NCI-H2171 (cell line): ENCODE results near the gene CHAF1A.

ENCODE experiments used
- DNase-seq: peaks from one replicate; lab custom pipeline; 2025; lab: John Stamatoyannopoulos, UW

CHAF1A gene

DNA sequence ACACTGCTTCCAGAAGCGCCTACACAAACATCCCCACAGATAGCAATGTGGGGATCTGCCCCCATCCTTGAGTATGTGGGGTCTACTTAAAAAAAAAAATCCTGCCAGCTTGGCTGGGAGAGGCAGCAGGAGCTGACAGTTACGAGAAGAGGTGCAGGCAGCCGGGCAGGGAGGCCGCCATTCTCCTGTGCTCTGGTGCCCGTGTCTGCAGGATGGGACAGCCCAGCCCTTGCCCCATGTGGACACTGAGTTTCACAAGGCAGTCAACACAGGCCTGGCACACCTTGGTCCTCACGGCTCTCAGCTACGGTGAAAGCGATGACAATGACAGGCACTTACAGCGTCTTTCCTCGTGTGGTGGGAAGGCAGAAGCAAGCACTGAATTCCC is 35.1 kb upstream of the CHAF1A start:
- DNase-seq = no peak

DNA sequence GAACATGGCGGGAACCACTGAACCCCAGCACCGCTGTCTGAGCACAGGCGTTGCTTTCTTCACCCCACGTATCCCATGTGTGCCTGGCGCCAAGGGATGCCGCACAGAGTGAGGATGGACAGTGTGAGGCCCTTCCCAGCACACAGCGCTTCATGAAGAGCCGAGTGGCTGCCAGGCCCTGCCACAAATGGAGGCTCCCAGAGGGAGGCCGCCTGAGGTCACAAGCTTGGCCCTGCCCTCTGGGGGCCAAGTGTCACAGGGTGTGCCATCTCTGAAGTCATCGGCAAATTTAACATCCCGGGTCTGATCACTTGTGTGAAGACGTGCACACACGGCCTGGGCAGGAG is 34.7 kb upstream of the CHAF1A start:
- DNase-seq = no peak

DNA sequence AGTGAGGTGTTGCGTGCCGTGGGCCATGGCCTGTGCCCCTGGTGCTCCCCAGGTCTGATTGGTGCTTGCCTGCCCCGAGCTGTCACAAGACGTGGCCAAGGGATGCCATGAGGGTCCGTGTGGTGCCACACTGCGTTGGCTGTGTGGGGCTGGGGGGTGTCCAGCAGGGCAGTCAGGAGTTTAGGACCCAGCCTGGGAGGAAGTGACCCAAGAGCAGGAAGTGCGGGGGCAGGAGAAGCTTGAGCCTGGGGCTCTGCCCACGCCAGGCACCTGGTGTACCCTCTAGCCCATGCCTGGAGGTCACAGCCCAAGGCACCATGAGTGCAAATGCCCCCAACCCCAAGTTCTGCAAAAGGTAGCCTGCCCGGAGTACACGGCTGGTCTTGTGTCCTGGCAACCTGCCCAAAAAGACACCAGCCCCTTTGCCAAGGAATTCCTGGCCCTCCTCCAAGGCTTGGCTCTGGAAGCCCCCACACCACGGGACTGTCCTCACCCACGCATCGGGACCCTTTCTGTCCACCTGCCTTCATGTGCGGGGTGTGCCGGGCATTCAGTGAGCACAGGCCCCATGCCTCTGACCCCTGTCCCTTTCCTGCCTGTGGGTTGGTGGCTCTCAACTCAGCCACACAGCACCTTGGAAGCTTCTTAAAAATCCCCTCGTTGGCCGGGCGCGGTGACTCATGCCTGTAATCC is 34.2 kb upstream of the CHAF1A start:
- no peak for DNase-seq

DNA sequence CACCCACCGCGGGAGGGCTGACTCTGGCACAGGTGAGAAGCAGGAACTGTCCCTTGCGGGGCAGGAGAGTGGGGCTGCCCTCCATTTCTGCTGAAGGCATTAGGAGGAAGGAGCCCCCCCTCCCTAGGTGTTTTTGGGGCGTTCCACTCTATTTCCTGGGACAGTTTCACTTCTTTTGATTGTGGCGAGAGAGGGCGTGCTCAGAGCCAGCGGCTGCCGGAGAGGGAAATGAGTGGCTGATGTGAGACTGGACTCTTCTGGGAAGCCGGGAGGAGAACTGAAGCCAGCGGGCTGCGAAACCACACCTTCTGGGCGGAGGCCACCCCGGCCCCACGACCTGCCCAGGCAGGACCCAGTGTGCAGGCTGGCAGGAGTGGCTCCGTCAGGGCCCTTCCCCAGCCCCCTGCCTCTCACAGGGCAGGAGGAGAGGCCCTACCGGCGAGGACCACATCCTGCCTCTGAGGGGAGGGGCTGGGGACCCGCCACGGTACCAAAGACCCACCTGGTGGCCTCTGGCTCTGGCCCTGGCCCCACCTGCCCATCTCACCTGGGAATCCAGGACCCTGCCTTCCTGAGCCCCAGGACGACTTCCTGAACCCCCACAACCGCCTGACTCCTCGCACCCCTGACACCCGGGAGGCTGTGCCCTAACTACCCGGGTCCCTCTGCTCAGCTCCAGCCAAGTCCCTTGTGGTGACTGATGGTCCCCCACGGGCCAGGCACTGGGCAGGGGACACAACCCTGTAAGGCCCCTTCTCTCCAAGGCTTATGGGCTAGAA is 33.1 kb upstream of the CHAF1A start:
- DNase-seq = no peak

DNA sequence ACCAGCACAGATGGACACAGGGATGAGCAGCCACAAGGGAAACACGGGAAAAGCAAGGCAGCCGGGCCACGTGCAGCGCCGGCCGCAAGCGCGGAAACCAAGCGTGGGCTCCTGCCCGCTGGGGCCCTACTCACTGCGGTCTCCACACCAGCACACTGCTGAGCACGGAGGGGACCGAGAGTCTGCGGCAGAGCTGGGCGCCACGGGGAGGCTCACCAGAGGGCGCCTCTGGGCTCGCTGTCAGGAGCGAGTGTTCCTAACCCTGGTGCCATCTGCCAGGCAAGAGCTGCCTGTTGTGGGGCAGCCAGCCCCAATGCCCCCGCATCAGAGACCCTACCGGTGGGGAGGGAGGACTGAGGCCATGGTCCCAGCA is 32.6 kb upstream of the CHAF1A start:
- DNase-seq = peak; percentile 70

DNA sequence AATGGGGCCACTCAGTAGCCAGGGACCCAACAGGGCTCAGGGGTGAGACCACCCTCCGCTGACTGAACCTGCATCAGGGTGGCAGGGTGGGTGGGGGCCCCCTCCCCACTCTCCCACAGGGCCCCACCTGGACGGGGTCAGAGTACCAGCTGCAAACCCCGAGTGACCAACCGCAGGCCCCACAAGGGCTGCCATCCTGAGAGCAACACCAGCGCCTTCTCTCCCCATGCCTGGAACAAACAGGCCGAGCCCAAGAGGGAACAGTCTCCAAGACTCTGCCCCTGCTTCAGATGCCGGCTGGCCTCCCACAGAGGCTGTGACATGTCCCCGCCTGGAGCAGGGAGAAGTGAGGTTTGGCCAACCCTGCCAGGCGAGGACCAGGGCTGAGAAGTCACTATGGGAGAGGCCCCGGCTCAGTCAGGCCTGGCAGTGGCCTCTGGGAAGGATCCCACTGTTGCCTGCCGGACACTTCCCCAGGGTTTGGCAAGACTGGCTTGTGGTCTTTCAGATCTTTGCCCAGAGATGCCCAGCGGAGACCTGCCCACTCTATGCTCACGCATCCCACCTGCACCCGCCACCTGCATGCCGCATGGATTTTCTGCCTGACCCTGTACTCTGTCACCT is 31.9 kb upstream of the CHAF1A start:
- no peak for DNase-seq

DNA sequence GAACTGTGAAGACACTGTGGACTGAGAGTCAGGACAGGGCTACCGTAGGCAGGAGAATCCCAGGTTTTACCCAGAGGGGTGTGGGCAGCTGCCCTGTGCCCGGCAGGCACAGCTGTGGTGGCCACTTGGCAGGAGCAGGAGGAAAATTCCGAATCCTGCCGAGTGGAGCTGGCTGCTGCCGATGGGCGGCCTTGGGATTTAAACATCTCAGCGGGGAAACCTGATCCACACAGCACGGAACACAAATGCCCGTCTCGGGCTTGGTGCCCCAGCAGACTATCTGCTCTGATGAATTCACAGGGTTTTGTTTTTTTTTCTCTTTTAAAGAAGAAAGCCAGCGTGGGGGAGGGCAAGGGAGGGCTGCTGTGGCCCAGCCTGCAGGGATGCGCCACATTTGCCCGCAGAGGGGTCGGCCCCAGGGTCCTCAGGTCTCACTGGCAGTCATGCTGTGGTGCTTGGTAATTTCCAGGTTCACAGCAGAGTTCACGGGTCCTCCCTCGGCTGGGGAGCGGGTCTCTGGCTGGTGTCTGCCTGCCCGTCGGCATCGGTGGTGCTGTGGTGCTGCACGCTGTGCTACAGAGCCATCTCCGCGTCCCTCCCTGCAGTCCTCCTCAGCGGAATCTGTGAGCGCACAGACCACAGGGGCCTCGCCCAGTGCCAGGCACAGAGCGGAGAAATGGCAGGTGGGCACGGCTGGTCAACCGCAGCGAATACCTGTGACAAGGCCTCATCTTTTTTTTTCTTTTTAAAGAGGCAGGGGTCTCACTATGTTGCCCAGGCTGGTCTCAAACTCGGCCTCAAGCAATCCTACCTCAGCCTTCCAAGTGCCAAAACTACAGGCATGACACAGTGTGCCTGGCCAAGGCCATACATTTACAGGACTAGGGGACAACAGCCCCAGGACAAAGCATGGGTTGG is 30.9 kb upstream of the CHAF1A start:
- peak; percentile 32 for DNase-seq

DNA sequence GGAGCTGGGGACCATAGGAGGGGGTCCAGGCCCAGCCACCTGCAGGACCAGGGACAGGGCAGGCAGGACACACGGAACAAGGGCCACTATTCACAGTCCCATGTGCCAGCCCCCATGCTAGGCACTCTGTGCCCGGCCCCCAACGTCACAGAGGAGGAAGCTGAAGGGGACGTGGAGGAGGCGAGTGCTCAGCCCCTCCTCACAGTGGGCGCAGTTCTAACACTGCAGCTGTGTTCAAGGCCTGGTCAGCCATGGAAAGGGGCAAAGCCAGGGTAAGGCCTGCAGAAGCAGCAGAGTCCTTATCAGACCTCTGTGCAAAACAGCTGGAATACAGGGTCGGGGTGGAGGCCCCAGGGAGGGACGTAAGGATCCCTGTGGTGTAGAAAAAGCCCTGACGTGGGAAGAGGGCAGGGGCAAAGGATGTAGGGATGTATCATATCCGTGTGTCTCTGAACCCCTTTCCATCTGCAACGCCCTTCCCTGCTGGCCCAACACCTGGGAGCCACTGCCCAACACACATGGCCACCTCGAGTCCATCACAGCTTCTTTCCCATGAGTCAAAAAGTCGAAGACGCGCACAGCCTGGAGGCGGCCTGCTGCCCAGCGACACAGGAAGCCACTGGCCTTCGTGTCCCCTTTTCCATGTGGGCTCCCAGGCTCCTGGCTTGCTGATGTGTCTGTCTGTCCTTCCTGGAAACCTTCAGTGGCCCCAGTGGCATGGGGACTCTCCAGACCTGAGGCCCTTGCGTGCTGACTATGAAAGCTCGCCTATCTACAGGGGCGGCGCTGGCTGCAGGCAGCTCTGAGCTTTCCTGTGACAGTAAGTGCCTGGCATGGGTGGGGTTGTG is 30.1 kb upstream of the CHAF1A start:
- DNase-seq = no peak

DNA sequence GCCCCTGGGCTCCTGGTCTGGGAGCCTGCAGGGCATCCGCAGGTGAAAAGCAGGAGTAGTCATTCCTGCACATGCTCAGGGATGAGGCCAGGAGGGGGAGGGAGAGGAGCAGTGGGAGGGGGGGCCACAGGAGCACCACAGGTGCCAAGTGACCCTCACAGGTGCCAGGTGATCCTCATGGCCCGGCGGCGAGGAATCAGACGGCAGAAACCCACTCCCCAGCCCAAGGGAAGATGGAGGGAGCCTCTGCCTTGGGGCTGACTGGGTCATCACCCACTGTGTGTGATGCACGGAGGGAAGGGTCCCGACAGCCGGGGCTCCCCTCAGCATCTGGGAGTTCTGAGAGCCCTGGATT is 29.4 kb upstream of the CHAF1A start:
- DNase-seq = no peak

DNA sequence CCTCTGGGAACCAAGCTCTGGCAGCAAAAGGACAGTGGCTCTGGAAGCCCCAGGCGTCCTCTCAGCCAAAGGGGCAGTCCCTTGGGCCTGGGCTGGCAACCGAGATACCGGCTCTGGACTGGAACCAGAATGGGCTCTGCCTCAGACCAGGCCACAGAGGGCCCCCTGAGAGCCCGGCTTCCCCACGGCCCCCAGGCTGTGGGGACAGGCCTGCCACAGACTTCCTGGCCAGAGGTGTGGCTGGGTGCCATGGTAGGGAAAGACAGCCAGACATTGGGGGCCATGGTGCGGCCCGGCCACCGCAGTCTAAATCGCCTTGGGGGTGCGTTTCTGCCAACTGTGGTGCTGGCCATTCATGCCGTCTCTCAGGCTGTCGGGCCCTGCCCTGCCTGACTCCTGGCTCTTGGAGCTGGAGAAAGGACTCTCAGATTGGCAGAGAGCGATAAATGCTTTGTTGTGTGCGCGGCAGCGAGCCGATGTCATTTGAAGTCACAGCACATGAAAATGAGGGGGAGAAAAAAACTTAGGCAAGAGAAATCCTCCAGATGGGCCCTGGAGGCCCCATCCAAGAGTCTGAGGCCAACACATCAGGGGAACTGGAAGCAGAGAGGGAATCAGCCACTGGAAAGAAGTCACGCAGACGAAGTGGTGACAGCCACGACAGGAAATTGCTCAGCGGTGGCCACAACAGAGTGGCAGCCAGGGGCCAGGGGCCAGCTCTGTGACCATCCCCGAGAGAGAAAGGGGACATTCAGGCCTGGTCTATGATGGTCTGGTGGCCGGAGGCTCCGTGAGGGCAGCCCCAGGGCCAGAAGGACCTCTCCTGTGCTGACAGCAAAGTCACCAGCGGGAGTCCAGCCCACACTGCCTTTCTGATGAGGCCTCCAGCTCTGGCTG is 28.6 kb upstream of the CHAF1A start:
- DNase-seq = no peak

DNA sequence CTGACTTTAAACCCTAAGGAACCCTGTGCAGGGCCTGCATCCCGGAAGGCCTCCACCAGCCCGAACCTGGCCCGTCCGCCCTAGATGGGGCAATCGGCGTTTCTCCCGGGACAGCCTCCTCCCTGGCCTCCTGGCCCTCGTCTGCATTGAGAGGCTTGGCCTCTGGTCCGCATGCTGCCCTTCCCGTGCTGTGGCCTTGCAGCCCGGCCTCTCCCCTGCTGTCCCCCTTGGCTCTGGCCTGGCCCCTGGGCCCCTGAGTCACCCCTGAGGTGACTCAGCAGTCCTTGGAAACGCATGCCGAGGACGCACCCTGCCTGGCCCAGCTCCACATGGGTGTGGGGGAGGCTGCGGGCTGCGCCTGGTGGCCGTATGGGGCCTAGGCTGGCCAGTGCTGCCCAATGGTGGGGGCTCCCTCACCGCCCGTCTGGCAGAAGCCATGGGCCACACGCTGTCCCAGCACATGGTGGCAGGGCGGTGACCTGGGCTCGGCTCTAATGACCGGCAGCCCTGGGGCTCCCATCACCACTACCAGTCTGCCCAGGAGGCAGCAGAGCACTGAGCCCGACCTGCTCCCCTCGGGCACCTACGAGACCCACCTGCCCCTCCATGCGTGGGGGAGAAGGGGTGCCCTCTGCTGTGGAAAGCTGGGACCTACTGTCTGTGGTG is 27.8 kb upstream of the CHAF1A start:
- DNase-seq = no peak

DNA sequence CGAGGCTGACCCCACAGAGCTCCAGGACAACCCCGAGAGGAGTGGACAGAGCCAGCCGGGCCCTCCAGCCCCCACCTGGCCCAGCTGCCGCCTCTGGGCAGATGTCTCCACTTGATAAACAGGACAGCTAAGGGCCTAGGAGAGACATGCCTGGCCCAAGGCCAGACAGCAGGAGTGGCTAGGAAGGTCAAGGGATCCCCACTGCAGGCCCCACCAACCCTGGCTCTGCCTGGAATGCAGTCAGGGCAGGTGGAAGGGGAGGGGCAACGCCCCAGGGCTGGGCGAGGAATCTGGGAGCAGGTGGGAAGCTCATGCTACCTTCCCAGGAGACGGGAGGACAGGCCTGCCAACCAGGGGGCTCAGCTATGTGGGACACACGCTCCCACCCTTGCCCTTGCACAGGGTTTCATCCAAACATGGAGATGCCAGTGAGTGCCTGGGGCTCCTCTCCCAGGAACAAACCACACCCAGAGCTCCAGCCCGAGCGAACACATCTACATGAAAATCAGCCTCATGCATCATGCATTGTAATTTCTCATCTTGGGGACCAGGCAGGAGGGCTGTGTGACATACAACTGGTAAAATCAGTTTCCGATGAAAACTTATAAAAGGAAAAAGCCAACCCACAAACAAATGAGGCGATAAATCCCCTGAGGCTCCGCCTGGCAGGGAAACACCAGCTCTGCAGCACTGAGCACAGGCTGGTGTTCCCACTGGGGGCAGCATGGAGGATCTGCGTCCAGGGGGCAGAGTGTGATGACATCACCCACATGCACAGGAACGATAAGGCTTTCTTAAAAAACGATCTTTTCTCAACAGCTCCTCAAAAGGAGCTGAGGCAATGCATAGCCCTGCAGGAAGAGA is 27.0 kb upstream of the CHAF1A start:
- peak; percentile 78 for DNase-seq

DNA sequence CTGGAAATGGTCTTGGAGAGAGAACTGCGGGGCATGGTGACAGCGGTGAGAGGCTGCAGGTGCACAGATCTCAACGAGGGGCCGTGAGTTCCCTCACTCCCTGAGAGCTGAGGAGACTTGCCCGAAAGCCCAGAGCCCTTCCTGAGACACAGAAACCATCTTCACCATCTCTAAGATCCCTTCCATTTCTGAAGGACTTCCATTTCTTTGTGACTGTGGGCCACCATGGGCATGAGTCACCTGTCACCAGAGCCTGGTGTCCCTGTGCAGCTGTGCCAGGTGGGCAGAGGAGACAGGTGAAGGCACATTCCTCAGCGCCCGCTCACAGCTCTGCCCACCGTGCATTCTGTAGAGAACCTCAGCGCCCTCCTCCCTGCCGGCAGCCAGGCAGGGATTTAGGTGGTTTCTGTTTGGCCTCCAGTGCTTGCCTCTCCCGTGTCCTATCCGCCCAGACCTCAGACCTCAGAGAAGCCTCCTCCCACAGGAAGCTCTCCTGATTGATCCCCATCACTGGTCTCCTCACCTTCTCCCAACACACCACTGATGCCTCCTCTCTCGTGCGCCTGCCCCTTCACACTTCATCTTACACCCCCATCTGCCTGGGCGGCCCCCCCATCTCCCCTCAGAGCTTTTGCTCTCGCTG is 26.3 kb upstream of the CHAF1A start:
- DNase-seq = no peak

DNA sequence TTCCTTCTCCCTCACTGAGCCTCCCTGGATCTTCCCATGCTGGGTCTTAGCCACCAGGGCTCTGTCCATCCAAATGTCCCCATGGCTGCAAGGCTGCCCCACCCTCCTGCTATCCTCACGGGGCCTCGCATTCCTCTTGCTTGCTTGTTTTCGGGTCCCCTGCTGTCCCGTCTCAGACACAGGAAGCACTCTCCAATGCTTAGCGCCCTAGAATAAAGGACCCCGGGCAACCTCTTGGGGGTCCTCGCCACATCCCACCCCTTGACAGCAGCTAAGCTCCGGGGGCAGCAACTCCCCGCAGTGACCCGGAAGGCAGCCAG is 25.8 kb upstream of the CHAF1A start:
- DNase-seq = no peak

DNA sequence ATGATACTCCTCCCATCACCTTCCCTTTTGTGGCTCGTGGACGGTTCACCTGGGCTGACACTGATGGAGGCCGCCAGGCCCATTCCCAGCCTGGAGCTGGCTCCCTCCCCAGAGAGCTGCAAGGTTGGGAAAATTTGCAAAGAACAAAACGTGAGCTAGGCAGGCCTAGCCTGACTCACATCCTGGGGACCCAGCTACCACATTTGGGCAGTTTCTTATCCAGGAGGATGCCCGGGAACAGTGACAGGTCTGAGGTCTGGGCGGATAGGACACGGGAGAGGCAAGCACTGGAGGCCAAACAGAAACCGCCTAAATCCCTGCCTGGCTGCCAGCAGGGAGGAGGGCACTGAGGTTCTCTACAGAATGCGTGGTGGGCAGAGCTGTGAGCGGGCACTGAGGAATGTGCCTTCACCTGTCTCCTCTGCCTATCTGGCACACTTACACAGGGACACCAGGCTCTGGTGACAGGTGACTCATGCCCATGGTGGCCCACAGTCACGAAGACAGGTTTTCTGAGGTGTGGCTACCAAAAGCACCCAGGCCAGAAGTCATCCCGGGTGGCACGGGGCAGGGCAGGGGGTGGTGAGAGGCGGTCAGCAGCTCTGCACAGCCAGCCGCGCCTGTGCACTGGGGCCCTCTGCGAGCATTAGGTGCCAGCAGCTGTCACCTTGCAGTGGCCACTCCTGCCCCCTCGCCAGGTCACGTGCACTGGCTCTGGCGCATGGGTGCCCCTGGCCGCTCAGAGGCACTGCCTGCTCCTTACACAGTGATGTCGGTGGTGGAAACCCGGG is 25.3 kb upstream of the CHAF1A start:
- DNase-seq = no peak

DNA sequence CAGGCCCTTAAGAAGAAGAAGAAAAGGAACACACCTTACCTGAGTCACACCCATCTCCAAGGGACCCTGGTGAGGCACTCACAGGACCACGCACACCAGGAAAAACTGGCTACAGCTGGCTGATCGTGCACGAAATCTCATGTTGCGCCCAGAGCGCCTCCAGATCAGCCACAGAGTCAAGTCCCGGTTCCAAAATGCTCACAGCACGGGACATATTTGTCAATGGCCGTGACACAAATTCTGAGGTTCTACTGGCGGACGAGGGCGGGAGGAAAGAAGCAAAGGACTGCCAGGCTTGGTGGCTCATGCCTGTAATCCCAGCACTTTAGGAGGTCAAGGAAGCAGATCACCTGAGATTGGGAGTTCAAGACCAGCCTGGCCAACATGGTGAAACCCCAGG is 23.6 kb upstream of the CHAF1A start:
- no peak for DNase-seq

DNA sequence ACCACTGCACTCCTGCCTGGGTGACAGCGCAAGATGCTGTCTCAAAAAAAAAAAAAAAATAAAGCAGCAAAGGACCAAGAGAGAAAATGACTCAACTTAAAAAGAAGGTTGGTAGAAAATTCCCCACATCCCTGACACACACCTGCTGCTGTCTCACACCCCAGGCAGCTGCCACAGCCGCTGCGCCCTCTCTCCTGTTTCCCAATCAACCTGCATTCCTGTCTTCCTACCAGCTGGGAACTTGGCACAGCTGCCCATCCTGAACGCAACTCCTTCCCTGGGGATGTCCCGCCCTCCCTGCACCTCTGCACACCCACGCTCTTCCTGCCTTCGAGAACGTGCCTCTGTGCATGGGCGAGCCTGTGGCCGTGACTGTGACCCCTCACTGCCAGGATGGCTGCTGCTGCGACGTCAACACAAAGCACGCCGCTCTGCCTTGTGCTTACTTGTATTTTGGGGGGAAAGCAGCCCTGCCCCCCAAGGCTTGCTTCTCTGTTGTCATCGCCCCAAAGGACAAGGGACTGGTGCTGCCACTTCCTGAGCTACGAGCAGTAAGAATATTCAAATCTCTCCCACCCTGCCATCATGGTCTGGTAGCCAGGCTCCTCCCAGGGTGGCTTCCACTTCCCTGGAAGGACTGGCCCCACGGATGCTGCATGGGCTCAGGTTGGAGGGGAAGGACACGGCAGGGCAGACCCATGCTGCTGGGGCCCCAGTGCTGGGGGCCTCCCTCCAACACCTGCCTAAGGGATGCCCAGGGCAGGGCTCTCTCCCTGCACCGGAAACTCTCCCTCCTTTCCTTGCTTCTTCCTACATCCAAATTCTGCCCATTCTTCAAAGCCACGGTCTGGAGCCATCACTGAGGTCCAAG is 22.8 kb upstream of the CHAF1A start:
- DNase-seq = peak; percentile 83
